Sigmoid colon (tissue), 7 donors: ENCODE data around the gene ETNPPL. TPM values are rescaled to one million over a fixed set of nuclear protein-coding genes. Genes with fewer than 3 reads are reported as not detected.

Experiments
- DNase-seq: peaks from one replicate; pipeline ENCODE4 v3.0.0-alpha.2; 2019
- H3K27ac ChIP-seq, 4 donors: fragments of 200-600 bp; sonication (generic); one replicate each; pipeline ENCODE4 v1.5.1; 2016 to 2019; ENCODE audit warnings: mild to moderate bottlenecking in 1 of 4
- H3K27me3 ChIP-seq, 3 donors: fragments of 200-600 bp; sonication (generic); one replicate each; pipeline ENCODE4 v1.5.1; 2019; ENCODE audit warnings: mild to moderate bottlenecking in 1 of 3
- H3K36me3 ChIP-seq, 4 donors: fragments of 200-600 bp; sonication (generic); one replicate each; pipeline ENCODE4 v1.5.1; 2016 to 2019
- H3K4me1 ChIP-seq, 4 donors: fragments of 200-600 bp; sonication (generic); one replicate each; pipeline ENCODE4 v1.5.1; 2017 to 2019
- H3K4me3 ChIP-seq, 4 donors: fragments of 200-600 bp; sonication (generic); one replicate each; pipeline ENCODE4 v1.5.1; 2017 to 2019; ENCODE audit warnings: mild to moderate bottlenecking in 2 of 4, moderate library complexity in 1 of 4
- H3K9me3 ChIP-seq, 4 donors: fragments of 200-600 bp in 3 of 4; sonication (generic) in 3 of 4; one replicate each; pipeline versions ENCODE4 v1.5.1 to v1.6.1; 2013 to 2019
- CTCF ChIP-seq, 4 experiments: fragments of 450-650 bp in 3 of 4; fragments of 200-600 bp in 1 of 4; IDR thresholded peaks; one replicate each; pipeline ENCODE4 v1.5.1; 2016 to 2019; ENCODE audit warnings: antibody characterized with exemption in 4 of 4, mild to moderate bottlenecking in 3 of 4, moderate library complexity in 2 of 4
- EP300 ChIP-seq, 4 donors: sonication (generic); formaldehyde crosslinking; IDR thresholded peaks; one replicate each; pipeline ENCODE4 v1.6.1; 2017; ENCODE audit warnings: antibody characterized with exemption in 4 of 4
- POLR2A ChIP-seq, 2 donors: fragments of 450-650 bp; IDR thresholded peaks; one replicate each; pipeline ENCODE4 v1.6.1; 2016; ENCODE audit warnings: antibody characterized with exemption in 2 of 2, mild to moderate bottlenecking in 2 of 2, moderate library complexity in 2 of 2
- POLR2AphosphoS5 ChIP-seq, 4 donors: sonication (generic); formaldehyde crosslinking; IDR thresholded peaks; one replicate each; pipeline ENCODE4 v1.6.1; 2017; ENCODE audit warnings: antibody characterized with exemption in 4 of 4
- WGBS, 2 donors: extraction: QIAGEN DNeasy Blood & Tissue Kit; methylation state at CpG; one replicate each; pipeline ENCODE4 v1.1.7; 2013; 5-methylcytosine and 5-hydroxymethylcytosine counted together
- intact Hi-C: fragments of 100-400 bp; cut with DNase I; formaldehyde crosslinking; loops from one replicate; pipeline ENCODE4 v1.15.1; 2023
- polyA plus RNA-seq, 3 donors: library from polyadenylated mRNA; stranded (reverse); fragments of 200-250 nt; gene quantifications; one replicate each; pipeline ENCODE4 v1.2.3, GENCODE V29; 2013
- total RNA-seq, 4 donors: library from RNA; depleted of rRNA; stranded (reverse); fragments of >200 nt; gene quantifications; one replicate each; pipeline ENCODE4 v1.1.0, GENCODE V29; 2016
- donor health status: healthy with polysubstance abuse.
- donor health status: Bipolar disorder and iron deficiency.
- donor health status: healthy.

ETNPPL gene
- total and polyA plus RNA-seq, 7 donors = 0.36 TPM; not detected in 6

GRCh38 chr4:108799306-108799705, 36.5 kb upstream of the ETNPPL start:
- TF ChIP-seq CTCF (IDR thresholded peaks at IDR 0.05) (no peak), POLR2A (IDR thresholded peaks at IDR 0.05) (no peak), EP300 (IDR thresholded peaks at IDR 0.05) (no peak), POLR2AphosphoS5 (IDR thresholded peaks at IDR 0.05) (no peak)
- DNase-seq = no peak
- H3K27me3 ChIP-seq = no peaks in the 10 kb centered on the region
- WGBS, 2 donors = 58 to 72% methylated on average over 5 of the region's 5 CpGs
- H3K4me1 ChIP-seq = peaks cover 0 to 2% (median under 1%) of the 10 kb centered on the region in 4 donors
- no peaks in the 10 kb centered on the region for H3K9me3 ChIP-seq
- H3K4me3 ChIP-seq = no peak overlapping the region
- intact Hi-C loops = no loop called here
- no peak overlapping the region for H3K27ac ChIP-seq
- H3K36me3 ChIP-seq = no peaks in the 10 kb centered on the region

- intact Hi-C loops = no loop called here
- TF ChIP-seq EP300 (IDR thresholded peaks at IDR 0.05) (no peak), POLR2AphosphoS5 (IDR thresholded peaks at IDR 0.05) (no peak), POLR2A (IDR thresholded peaks at IDR 0.05) (no peak), CTCF (IDR thresholded peaks at IDR 0.05) (no peak)
- Histone ChIP-seq H3K27me3 (no peaks in the 10 kb centered on the region), H3K4me3 (no peak overlapping the region), H3K9me3 (no peaks in the 10 kb centered on the region), H3K27ac (peak overlapping the region in 1 of 4 donors; percentile 25), H3K36me3 (no peaks in the 10 kb centered on the region), H3K4me1 (peaks cover 0 to 7% (median 2%) of the 10 kb centered on the region in 4 donors)
- WGBS, 2 donors = 67 to 69% methylated on average over 3 of the region's 3 CpGs
- no peak for DNase-seq
Measured at GRCh38 chr4:108796173-108796572, 33.3 kb upstream of the ETNPPL start.

GRCh38 chr4:108795733-108796132, 32.9 kb upstream of the ETNPPL start:
- H3K27me3 ChIP-seq = no peaks in the 10 kb centered on the region
- intact Hi-C loops = no loop called here
- H3K27ac ChIP-seq = peak overlapping the region in 1 of 4 donors; percentile 25
- no peaks in the 10 kb centered on the region for H3K36me3 ChIP-seq
- DNase-seq = no peak
- TF ChIP-seq POLR2AphosphoS5 (IDR thresholded peaks at IDR 0.05) (no peak), CTCF (IDR thresholded peaks at IDR 0.05) (no peak), EP300 (IDR thresholded peaks at IDR 0.05) (no peak), POLR2A (IDR thresholded peaks at IDR 0.05) (no peak)
- no peaks in the 10 kb centered on the region for H3K9me3 ChIP-seq
- no peak overlapping the region for H3K4me3 ChIP-seq
- peaks cover 0 to 7% (median 2%) of the 10 kb centered on the region in 4 donors for H3K4me1 ChIP-seq

- H3K27me3 ChIP-seq = no peaks in the 10 kb centered on the region
- H3K4me3 ChIP-seq = no peak overlapping the region
- no peak for DNase-seq
- no peak overlapping the region for H3K27ac ChIP-seq
- H3K9me3 ChIP-seq = no peaks in the 10 kb centered on the region
- TF ChIP-seq POLR2A (IDR thresholded peaks at IDR 0.05) = no peak
- no peak for TF ChIP-seq CTCF (IDR thresholded peaks at IDR 0.05)
- TF ChIP-seq POLR2AphosphoS5 (IDR thresholded peaks at IDR 0.05) = no peak
- no peak for TF ChIP-seq EP300 (IDR thresholded peaks at IDR 0.05)
- 83 to 84% methylated on average over 1 of the region's 1 CpG for WGBS, 2 donors
- H3K4me1 ChIP-seq = peaks cover 0 to 7% (median 2%) of the 10 kb centered on the region in 4 donors
- intact Hi-C loops = no loop called here
- no peaks in the 10 kb centered on the region for H3K36me3 ChIP-seq
Measured at GRCh38 chr4:108794136-108794535, 31.3 kb upstream of the ETNPPL start.

GRCh38 chr4:108793415-108793814, 30.6 kb upstream of the ETNPPL start:
- Histone ChIP-seq H3K36me3 (no peaks in the 10 kb centered on the region), H3K9me3 (no peaks in the 10 kb centered on the region), H3K4me3 (no peak overlapping the region), H3K27ac (no peak overlapping the region), H3K27me3 (no peaks in the 10 kb centered on the region), H3K4me1 (peaks cover 0 to 7% (median 2%) of the 10 kb centered on the region in 4 donors)
- TF ChIP-seq POLR2A (IDR thresholded peaks at IDR 0.05) (no peak), POLR2AphosphoS5 (IDR thresholded peaks at IDR 0.05) (no peak), EP300 (IDR thresholded peaks at IDR 0.05) (no peak), CTCF (IDR thresholded peaks at IDR 0.05) (no peak)
- no peak for DNase-seq
- WGBS, 2 donors = 92 to 95% methylated on average over 1 of the region's 1 CpG
- intact Hi-C loops = no loop called here
